Measurements from ENCODE around the gene ZBTB12.

The ZBTB12 gene

DNA sequence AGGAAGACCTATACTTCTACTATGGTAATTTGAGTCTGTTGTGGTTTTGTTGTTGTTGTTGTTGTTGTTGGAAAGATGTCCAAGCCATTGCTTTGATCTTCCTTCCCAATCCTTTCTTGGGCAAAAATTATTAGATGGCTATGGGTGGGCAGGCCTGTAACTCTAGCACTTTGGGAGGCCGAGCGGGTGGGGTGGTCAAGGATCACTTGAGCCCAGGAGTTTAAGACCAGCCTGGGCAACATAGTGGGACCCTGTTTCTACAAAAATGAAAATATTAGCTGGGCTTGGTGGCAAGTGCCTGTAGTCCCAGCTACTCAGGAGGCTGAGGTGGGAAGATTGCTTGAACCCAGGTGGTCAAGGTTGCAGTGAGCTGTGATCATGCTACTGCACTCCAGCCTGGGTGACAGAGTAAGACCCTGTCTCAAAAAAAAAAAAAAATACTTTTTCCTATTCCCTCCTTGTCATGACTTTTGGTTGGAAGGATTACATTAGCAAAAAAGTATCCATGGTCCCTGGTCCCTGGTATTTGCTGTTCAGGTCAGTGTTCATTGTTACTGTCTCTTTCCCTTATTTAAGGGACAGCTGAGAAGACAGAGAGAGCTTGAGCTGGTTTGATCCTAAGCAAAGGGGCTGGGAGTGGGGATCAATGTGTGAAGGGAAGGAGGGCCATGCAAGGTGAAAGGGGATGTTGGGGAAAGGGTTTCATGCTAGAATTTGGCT lies 51.0 kb downstream of the ZBTB12 start:
- DNase-seq (ENCODE audit: low read depth in 2 of 2) = no peak
